ENCODE measurements around the gene ALDH16A1. TPM values are rescaled to one million over a fixed set of nuclear protein-coding genes. Genes with fewer than 3 reads are reported as not detected.

ALDH16A1 gene
- total and polyA plus RNA-seq, 11 donors = 3.4 to 18.6 (median 8.5) TPM

DNA sequence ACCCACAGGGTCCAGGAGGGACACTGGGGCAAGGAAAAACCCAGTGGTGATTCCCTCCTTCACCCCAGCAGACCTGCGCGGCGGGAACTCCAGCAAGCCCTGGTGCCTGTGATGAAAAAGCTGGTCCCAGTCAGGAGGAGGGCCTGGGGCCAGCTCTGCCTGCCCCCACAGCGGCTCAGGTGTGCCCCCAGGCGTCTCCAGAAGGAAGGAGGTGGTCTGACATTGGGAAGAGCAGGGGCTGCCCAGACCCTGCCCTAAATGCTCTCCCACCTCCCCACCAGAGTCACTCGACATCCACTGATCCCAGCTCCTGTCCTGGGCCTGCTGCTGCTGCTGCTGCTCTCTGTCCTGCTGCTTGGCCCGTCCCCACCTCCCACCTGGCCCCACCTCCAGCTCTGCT lies 35.9 kb upstream of the ALDH16A1 start:
- Histone ChIP-seq H3K27me3 (peaks cover 19 to 72% (median 36%) of the 10 kb centered on the region in 9 donors), H3K36me3 (no peaks in the 10 kb centered on the region), H3K27ac (no peak overlapping the region), H3K4me3 (no peak overlapping the region), H3K4me1 (peaks cover 0 to 16% (median 9%) of the 10 kb centered on the region in 12 donors), H3K9me3 (no peaks in the 10 kb centered on the region)
- TF ChIP-seq POLR2A (IDR thresholded peaks at IDR 0.05) = no peak
- TF ChIP-seq, protein P1, sequence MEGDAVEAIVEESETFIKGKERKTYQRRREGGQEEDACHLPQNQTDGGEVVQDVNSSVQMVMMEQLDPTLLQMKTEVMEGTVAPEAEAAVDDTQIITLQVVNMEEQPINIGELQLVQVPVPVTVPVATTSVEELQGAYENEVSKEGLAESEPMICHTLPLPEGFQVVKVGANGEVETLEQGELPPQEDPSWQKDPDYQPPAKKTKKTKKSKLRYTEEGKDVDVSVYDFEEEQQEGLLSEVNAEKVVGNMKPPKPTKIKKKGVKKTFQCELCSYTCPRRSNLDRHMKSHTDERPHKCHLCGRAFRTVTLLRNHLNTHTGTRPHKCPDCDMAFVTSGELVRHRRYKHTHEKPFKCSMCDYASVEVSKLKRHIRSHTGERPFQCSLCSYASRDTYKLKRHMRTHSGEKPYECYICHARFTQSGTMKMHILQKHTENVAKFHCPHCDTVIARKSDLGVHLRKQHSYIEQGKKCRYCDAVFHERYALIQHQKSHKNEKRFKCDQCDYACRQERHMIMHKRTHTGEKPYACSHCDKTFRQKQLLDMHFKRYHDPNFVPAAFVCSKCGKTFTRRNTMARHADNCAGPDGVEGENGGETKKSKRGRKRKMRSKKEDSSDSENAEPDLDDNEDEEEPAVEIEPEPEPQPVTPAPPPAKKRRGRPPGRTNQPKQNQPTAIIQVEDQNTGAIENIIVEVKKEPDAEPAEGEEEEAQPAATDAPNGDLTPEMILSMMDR (IDR thresholded peaks at IDR 0.05) = no peak
- no peak for ATAC-seq
- no peak for DNase-seq
- 40 to 80% (median 56%) methylated on average over 2 to 7 of the region's 7 CpGs for WGBS, 4 donors
- intact Hi-C loops (cut with DNase I) = no loop called here

DNA sequence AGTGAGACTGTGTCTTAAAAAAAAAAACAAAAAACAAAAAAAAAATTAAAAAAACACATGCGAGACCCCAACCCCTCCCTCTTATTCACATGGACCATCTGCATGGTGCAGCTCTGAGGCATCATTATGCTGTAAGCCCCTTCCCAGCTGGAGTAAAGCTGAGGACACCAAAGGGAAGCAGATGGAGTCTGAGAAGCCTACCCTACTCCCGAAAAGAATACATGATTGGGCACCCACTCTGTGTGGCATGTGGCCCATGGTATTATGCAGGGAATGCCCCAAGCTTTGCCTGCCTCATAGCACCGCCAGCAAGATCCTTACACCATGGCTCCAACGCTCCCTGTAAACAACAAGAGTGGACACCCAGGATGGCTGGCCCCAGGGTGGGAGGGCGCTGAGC lies 34.5 kb upstream of the ALDH16A1 start:
- intact Hi-C loops (cut with DNase I) = no loop called here
- H3K27me3 ChIP-seq = peaks cover 29 to 86% (median 50%) of the 10 kb centered on the region in 9 donors

DNA sequence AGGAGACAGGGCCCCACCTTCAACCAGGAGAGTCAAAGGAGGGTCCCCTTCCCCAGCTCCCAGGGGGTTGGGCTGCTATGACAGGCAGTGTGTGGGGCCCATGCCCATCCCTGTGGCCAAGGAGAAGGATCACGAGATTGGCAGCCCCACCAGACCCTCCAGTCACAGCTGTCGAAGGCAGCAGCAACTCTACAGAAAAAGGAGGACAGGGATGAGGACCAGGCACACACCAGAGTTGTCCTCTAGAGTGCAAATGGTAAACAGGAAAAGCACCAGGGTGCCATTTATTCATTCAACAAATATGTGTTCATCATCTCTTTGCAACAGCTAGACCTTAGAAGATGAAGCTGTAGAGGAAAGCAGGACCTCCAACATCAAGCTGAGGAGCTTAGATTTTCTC lies 33.9 kb upstream of the ALDH16A1 start:
- no peak for DNase-seq
- peaks cover 0 to 35% (median 27%) of the 10 kb centered on the region in 12 donors for H3K4me1 ChIP-seq
- intact Hi-C loops (cut with DNase I) = no loop called here
- no peak overlapping the region for H3K27ac ChIP-seq
- 80 to 88% (median 81%) methylated on average over 2 of the region's 2 CpGs for WGBS, 4 donors
- TF ChIP-seq POLR2A (IDR thresholded peaks at IDR 0.05) = no peak
- TF ChIP-seq, protein P1 (IDR thresholded peaks at IDR 0.05) = no peak
- H3K36me3 ChIP-seq = no peaks in the 10 kb centered on the region
- H3K27me3 ChIP-seq = peaks cover 29 to 93% (median 57%) of the 10 kb centered on the region in 9 donors
- H3K4me3 ChIP-seq = no peak overlapping the region
- ATAC-seq = no peak
- H3K9me3 ChIP-seq = no peaks in the 10 kb centered on the region

More for the DNA sequence above, 34.5 kb upstream of the ALDH16A1 start:
- DNase-seq (no peak), ATAC-seq (no peak)
- TF ChIP-seq POLR2A (IDR thresholded peaks at IDR 0.05) = no peak
- TF ChIP-seq, protein P1 (IDR thresholded peaks at IDR 0.05) = no peak
- H3K27ac ChIP-seq = no peak overlapping the region
- H3K9me3 ChIP-seq = no peaks in the 10 kb centered on the region
- no peak overlapping the region for H3K4me3 ChIP-seq
- 84 to 92% (median 88%) methylated on average over 5 of the region's 5 CpGs for WGBS, 4 donors
- H3K36me3 ChIP-seq = no peaks in the 10 kb centered on the region
- H3K4me1 ChIP-seq = peaks cover 0 to 30% (median 23%) of the 10 kb centered on the region in 12 donors

DNA sequence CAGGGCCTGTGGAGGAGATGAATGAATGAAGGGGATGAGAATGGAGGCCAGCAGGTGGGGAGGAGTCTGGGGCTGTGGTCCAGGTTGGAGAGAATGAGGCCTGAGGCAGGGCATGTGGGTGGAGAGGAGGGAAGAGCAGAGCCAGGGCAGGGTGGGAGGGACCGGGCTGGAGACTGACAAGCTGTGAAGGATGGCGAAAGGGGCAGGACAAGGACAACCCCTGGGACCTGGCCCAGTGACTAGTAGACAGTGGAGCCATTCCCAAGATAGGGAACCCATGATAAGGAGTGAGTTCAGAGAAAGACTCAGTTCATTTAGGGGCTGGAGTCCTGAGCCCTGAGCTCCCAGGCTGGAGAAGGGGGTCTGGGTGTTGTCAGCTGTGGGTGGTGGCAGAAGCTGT lies 32.8 kb upstream of the ALDH16A1 start:
- Histone ChIP-seq H3K36me3 (no peaks in the 10 kb centered on the region), H3K4me3 (no peak overlapping the region), H3K9me3 (no peaks in the 10 kb centered on the region), H3K27ac (no peak overlapping the region), H3K4me1 (peaks cover 0 to 35% (median 27%) of the 10 kb centered on the region in 12 donors), H3K27me3 (peaks cover 32 to 99% (median 66%) of the 10 kb centered on the region in 9 donors)
- 65 to 73% (median 70%) methylated on average over 2 of the region's 2 CpGs for WGBS, 4 donors
- TF ChIP-seq, protein P1 (IDR thresholded peaks at IDR 0.05) = no peak
- TF ChIP-seq POLR2A (IDR thresholded peaks at IDR 0.05) = no peak
- no peak for ATAC-seq
- intact Hi-C loops (cut with DNase I) = no loop called here
- no peak for DNase-seq

Data from heart left ventricle (tissue), 16 donors.